Type B pancreatic cell (in vitro differentiated cells): ENCODE results near the gene FMN1. TPM values are rescaled to one million over a fixed set of nuclear protein-coding genes. Genes with fewer than 3 reads are reported as not detected.

ENCODE experiments used
- DNase-seq: peaks from one replicate; pipeline ENCODE4 v3.0.0; 2021; ENCODE audit warnings: mixed read lengths; ENCODE audit not compliant: unreplicated experiment; ENCODE audit errors: extremely low spot score
- H3K27ac Mint-ChIP-seq: 2 replicates; pipeline ENCODE4 v1.8.0; 2021; ENCODE audit warnings: mild to moderate bottlenecking, mixed read lengths
- H3K27me3 Mint-ChIP-seq: 2 replicates; pipeline ENCODE4 v1.8.0; 2021; ENCODE audit warnings: mixed read lengths
- H3K36me3 Mint-ChIP-seq: 2 replicates; pipeline ENCODE4 v1.8.0; 2021; ENCODE audit warnings: mixed read lengths
- H3K4me1 Mint-ChIP-seq: one replicate; pipeline ENCODE4 v1.8.0; 2021; ENCODE audit warnings: mixed read lengths; ENCODE audit not compliant: unreplicated experiment
- H3K4me3 Mint-ChIP-seq: 2 replicates; pipeline ENCODE4 v1.8.0; 2021; ENCODE audit warnings: mild to moderate bottlenecking, mixed read lengths
- H3K9me3 Mint-ChIP-seq: 2 replicates; pipeline ENCODE4 v1.8.0; 2021; ENCODE audit warnings: mixed read lengths
- CTCF ChIP-seq: fragments of 200-600 bp; sonication (generic); conservative IDR thresholded peaks from 2 replicates; pipeline ENCODE4 v1.5.0; 2021; ENCODE audit warnings: antibody characterized with exemption, mild to moderate bottlenecking
- total RNA-seq: library from RNA; stranded (reverse); gene quantifications from 2 replicates; pipeline ENCODE4 v1.2.1, GENCODE V29; 2021; ENCODE audit warnings: low replicate concordance

FMN1 gene
- total RNA-seq, 1 donor from 2014 or later: 22.1 TPM

GRCh38 chr15:32884146-32884545, 310.4 kb downstream of the FMN1 start:
- Mint-ChIP-seq H3K36me3 (no peaks in the 10 kb centered on the region), H3K4me1 (peaks cover 29% of the 10 kb centered on the region), H3K4me3 (no peak overlapping the region), H3K27ac (no peak overlapping the region), H3K27me3 (no peaks in the 10 kb centered on the region), H3K9me3 (no peaks in the 10 kb centered on the region)
- no peak for TF ChIP-seq CTCF
- DNase-seq: no peak

GRCh38 chr15:32882955-32883354, 311.6 kb downstream of the FMN1 start:
- H3K27me3 Mint-ChIP-seq: no peaks in the 10 kb centered on the region
- no peaks in the 10 kb centered on the region for H3K9me3 Mint-ChIP-seq
- no peak overlapping the region for H3K27ac Mint-ChIP-seq
- no peak overlapping the region for H3K4me3 Mint-ChIP-seq
- DNase-seq: no peak
- no peak for TF ChIP-seq CTCF
- peaks cover 4% of the 10 kb centered on the region for H3K36me3 Mint-ChIP-seq
- peaks cover 33% of the 10 kb centered on the region for H3K4me1 Mint-ChIP-seq

- no peak for DNase-seq
- Mint-ChIP-seq H3K27me3 (no peaks in the 10 kb centered on the region), H3K4me1 (peaks cover 27% of the 10 kb centered on the region), H3K4me3 (no peak overlapping the region), H3K9me3 (no peaks in the 10 kb centered on the region), H3K36me3 (peaks cover 4% of the 10 kb centered on the region), H3K27ac (no peak overlapping the region)
- TF ChIP-seq CTCF: no peak
These were observed 313.0 kb downstream of the FMN1 start for GRCh38 chr15:32881528-32881927.

- peaks cover 4% of the 10 kb centered on the region for H3K36me3 Mint-ChIP-seq
- no peak for TF ChIP-seq CTCF
- H3K4me3 Mint-ChIP-seq: no peak overlapping the region
- no peaks in the 10 kb centered on the region for H3K9me3 Mint-ChIP-seq
- H3K27me3 Mint-ChIP-seq: no peaks in the 10 kb centered on the region
- H3K27ac Mint-ChIP-seq: no peak overlapping the region
- H3K4me1 Mint-ChIP-seq: peaks cover 18% of the 10 kb centered on the region
- DNase-seq: no peak
These were observed 313.9 kb downstream of the FMN1 start for GRCh38 chr15:32880642-32881041.

- Mint-ChIP-seq H3K4me3 (no peak overlapping the region), H3K27ac (no peak overlapping the region), H3K27me3 (no peaks in the 10 kb centered on the region), H3K4me1 (peaks cover 14% of the 10 kb centered on the region), H3K9me3 (no peaks in the 10 kb centered on the region), H3K36me3 (peaks cover 4% of the 10 kb centered on the region)
- DNase-seq: no peak
- TF ChIP-seq CTCF: no peak
These were observed 314.5 kb downstream of the FMN1 start for GRCh38 chr15:32879980-32880379.
